SK-N-MC (cell line): ENCODE data around the gene HOPX.

Source experiments
- EZH2 ChIP-seq: fragments of 200-600 bp; sonication (generic); IDR thresholded peaks from one replicate; pipeline ENCODE4 v1.6.1; 2017; ENCODE audit warnings: antibody characterized with exemption
- POLR2AphosphoS5 ChIP-seq: IDR thresholded peaks from 2 replicates; pipeline ENCODE4 v1.6.1; 2012; ENCODE audit warnings: mild to moderate bottlenecking, low read depth, low read length, borderline replicate concordance

DNA sequence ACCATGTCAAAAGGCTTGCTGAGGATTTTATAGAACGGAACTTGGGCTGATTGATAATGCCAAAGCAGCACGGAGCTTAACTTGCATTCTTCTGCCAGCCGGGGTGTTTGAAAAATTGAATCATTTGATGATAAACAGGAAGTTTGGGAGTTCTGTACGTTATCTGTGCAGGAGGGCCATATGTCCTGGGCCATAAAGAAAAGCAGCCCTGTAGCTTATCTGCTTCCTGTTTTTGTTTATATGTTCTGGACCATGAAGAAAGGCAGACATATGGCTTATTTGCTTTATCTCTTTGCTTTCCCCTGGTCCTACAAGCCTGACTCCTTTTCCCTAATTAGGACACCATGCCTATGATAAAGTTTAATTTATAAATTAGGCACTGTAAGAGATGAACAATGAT, 62.4 kb downstream of the HOPX start:
- TF ChIP-seq POLR2AphosphoS5 (no peak), EZH2 (no peak)
